WERI-Rb-1 (cell line): ENCODE results near the gene GABRB1.

ENCODE experiments used
- DNase-seq: peaks from one replicate; pipeline ENCODE4 v3.0.0-alpha.2; 2020
- H3K27ac ChIP-seq: fragments of 250-450 bp; sonication (Bioruptor Pico); 2 replicates; pipeline ENCODE4 v1.5.1; 2020; ENCODE audit warnings: mild to moderate bottlenecking, moderate library complexity
- H3K27me3 ChIP-seq: fragments of 250-450 bp; sonication (Bioruptor Pico); 2 replicates; pipeline ENCODE4 v1.5.1; 2021; ENCODE audit warnings: mild to moderate bottlenecking, low read depth, moderate library complexity; ENCODE audit not compliant: insufficient read depth, severe bottlenecking
- H3K36me3 ChIP-seq: fragments of 250-450 bp; sonication (Bioruptor Pico); 2 replicates; pipeline ENCODE4 v1.5.1; 2020; ENCODE audit warnings: mild to moderate bottlenecking, moderate library complexity
- H3K4me3 ChIP-seq: 2 replicates; pipeline ENCODE4 v1.5.1; 2011; ENCODE audit warnings: low read depth, mild to moderate bottlenecking, control low read depth, low read length
- H3K9me3 ChIP-seq: fragments of 250-450 bp; sonication (Bioruptor Pico); 2 replicates; pipeline ENCODE4 v1.5.1; 2021; ENCODE audit warnings: mild to moderate bottlenecking, moderate library complexity; ENCODE audit not compliant: severe bottlenecking
- CTCF ChIP-seq: IDR thresholded peaks from 2 replicates; pipeline ENCODE4 v1.5.1; 2011; ENCODE audit warnings: low read depth, mild to moderate bottlenecking, control low read depth, inconsistent platforms, low read length

GABRB1 gene

GRCh38 chr4:47418147-47418546 is 386.8 kb downstream of the GABRB1 start:
- Histone ChIP-seq H3K4me3 (no peak overlapping the region), H3K27ac (no peak overlapping the region), H3K9me3 (no peaks in the 10 kb centered on the region), H3K36me3 (no peaks in the 10 kb centered on the region), H3K27me3 (no peaks in the 10 kb centered on the region)
- TF ChIP-seq CTCF: no peak
- no peak for DNase-seq

GRCh38 chr4:47419296-47419695 is 387.9 kb downstream of the GABRB1 start:
- no peak for TF ChIP-seq CTCF
- DNase-seq: no peak
- H3K27ac ChIP-seq: no peak overlapping the region
- H3K9me3 ChIP-seq: no peaks in the 10 kb centered on the region
- H3K36me3 ChIP-seq: no peaks in the 10 kb centered on the region
- H3K27me3 ChIP-seq: no peaks in the 10 kb centered on the region
- no peak overlapping the region for H3K4me3 ChIP-seq

- Histone ChIP-seq H3K36me3 (no peaks in the 10 kb centered on the region), H3K9me3 (no peaks in the 10 kb centered on the region), H3K4me3 (no peak overlapping the region), H3K27me3 (no peaks in the 10 kb centered on the region), H3K27ac (no peak overlapping the region)
- TF ChIP-seq CTCF: no peak
- DNase-seq: no peak
These were observed 394.3 kb downstream of the GABRB1 start for GRCh38 chr4:47425628-47426027.

GRCh38 chr4:47427935-47428334 is 396.6 kb downstream of the GABRB1 start:
- DNase-seq: no peak
- H3K27ac ChIP-seq: no peak overlapping the region
- TF ChIP-seq CTCF: no peak
- H3K9me3 ChIP-seq: no peaks in the 10 kb centered on the region
- no peaks in the 10 kb centered on the region for H3K27me3 ChIP-seq
- H3K4me3 ChIP-seq: no peak overlapping the region
- H3K36me3 ChIP-seq: no peaks in the 10 kb centered on the region

- H3K27ac ChIP-seq: no peak overlapping the region
- no peaks in the 10 kb centered on the region for H3K27me3 ChIP-seq
- H3K4me3 ChIP-seq: no peak overlapping the region
- no peaks in the 10 kb centered on the region for H3K36me3 ChIP-seq
- H3K9me3 ChIP-seq: no peaks in the 10 kb centered on the region
- no peak for TF ChIP-seq CTCF
- DNase-seq: no peak
These were observed 401.4 kb downstream of the GABRB1 start for GRCh38 chr4:47432749-47433148.

GRCh38 chr4:47434931-47435330 is 403.6 kb downstream of the GABRB1 start:
- Histone ChIP-seq H3K9me3 (no peaks in the 10 kb centered on the region), H3K4me3 (no peak overlapping the region), H3K36me3 (no peaks in the 10 kb centered on the region), H3K27ac (no peak overlapping the region), H3K27me3 (no peaks in the 10 kb centered on the region)
- TF ChIP-seq CTCF: no peak
- DNase-seq: no peak
